ENCODE data around the gene EFNA4.

DNA sequence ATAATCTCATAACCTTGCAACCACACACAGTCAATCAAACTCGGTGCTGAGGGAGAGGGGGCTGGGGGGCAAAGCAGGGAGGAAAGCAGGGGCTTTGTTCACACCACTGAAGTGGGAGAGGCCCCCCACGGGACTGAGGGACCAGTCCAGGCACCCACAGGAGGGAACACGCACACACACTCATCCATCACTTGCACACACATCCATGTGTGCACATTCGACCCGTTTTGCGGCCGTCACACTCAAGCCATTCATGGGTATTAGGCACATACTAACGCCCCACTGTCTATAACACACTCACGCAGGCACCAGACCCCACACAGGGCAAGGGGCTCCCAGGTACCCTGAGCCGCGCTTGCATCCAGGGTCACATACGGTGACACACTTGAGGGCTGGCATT, 29.1 kb downstream of the EFNA4 start:
- TF ChIP-seq CTCF (IDR thresholded peaks at IDR 0.05) (no peak), POLR2A (IDR thresholded peaks at IDR 0.05) (no peak)

All from heart left ventricle (tissue), 13 donors.